Adrenal gland (tissue), 5 donors: ENCODE data around the gene NOM1.

Source experiments
- POLR2A ChIP-seq, 2 donors: fragments of 450-650 bp; IDR thresholded peaks; one replicate each; pipeline ENCODE4 v1.6.1; 2017; ENCODE audit warnings: antibody characterized with exemption in 2 of 2, mild to moderate bottlenecking in 2 of 2, moderate library complexity in 1 of 2
- TF ChIP-seq, protein P1 (sequence below), 6 experiments: fragments of 450-650 bp in 4 of 6; fragments of 200-600 bp in 2 of 6; sonication (generic) in 1 of 6; IDR thresholded peaks; 1 replicate in 5 of 6; 2 replicates in 1 of 6; pipeline versions ENCODE4 v1.5.1 to v1.8.0; 2016 to 2021; ENCODE audit warnings: antibody characterized with exemption in 6 of 6, mild to moderate bottlenecking in 2 of 6, moderate library complexity in 1 of 6
- donor health status: DM: no; HTN: no; CAD: no.

DNA sequence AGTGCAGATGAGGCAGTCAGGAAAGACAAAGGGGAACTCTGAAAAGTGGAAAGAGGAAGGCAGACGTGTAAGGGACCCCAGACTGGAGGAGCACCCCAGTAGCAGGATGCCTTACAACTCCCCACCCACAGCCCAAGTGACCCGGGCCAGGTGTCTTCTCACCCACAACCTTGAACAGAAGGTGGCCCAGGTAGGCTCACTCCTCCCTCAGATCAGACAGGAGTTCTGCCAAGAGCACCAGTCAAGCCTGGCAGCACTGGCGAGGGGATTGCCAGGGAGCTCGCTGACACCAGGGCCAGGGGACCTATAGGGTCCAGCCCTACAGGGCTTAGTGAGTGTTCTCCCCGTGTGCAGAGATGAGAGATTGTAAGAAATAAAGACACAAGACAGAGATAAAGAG is 29.4 kb upstream of the NOM1 start:
- TF ChIP-seq, protein P1, sequence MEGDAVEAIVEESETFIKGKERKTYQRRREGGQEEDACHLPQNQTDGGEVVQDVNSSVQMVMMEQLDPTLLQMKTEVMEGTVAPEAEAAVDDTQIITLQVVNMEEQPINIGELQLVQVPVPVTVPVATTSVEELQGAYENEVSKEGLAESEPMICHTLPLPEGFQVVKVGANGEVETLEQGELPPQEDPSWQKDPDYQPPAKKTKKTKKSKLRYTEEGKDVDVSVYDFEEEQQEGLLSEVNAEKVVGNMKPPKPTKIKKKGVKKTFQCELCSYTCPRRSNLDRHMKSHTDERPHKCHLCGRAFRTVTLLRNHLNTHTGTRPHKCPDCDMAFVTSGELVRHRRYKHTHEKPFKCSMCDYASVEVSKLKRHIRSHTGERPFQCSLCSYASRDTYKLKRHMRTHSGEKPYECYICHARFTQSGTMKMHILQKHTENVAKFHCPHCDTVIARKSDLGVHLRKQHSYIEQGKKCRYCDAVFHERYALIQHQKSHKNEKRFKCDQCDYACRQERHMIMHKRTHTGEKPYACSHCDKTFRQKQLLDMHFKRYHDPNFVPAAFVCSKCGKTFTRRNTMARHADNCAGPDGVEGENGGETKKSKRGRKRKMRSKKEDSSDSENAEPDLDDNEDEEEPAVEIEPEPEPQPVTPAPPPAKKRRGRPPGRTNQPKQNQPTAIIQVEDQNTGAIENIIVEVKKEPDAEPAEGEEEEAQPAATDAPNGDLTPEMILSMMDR (IDR thresholded peaks at IDR 0.05) = no peak
- TF ChIP-seq POLR2A (IDR thresholded peaks at IDR 0.05) = no peak
